Activated CD4-positive, alpha-beta T cell treated with anti-CD3 and anti-CD28 coated beads, Interleukin-2, amount 10 ng/mL, durations not matched to agents 7 days and 5 days (primary cell): ENCODE results near the gene RASA3. TPM values are rescaled to one million over a fixed set of nuclear protein-coding genes. Genes with fewer than 3 reads are reported as not detected.

Source experiments
- CTCF ChIA-PET: fragments of 350-600 bp; sonication (Branson Sonifier 250); formaldehyde crosslinking; loops from one replicate; lab custom pipeline; 2021; ENCODE audit warnings: antibody characterized with exemption; lab: Charles Lee
- POLR2A ChIA-PET: fragments of 350-600 bp; sonication (Branson Sonifier 250); formaldehyde crosslinking; loops from one replicate; lab custom pipeline; 2021; ENCODE audit warnings: antibody characterized with exemption; lab: Charles Lee
- DNase-seq: peaks from one replicate; pipeline ENCODE4 v3.0.0-alpha.2; 2020
- H3K27ac Mint-ChIP-seq: one replicate; pipeline ENCODE4 v1.8.0; 2021; ENCODE audit warnings: mild to moderate bottlenecking, moderate library complexity, mixed read lengths
- H3K27me3 Mint-ChIP-seq: one replicate; pipeline ENCODE4 v1.8.0; 2021; ENCODE audit warnings: mixed read lengths
- H3K36me3 Mint-ChIP-seq: one replicate; pipeline ENCODE4 v1.8.0; 2021; ENCODE audit warnings: low read depth, mixed read lengths
- H3K4me1 Mint-ChIP-seq: one replicate; pipeline ENCODE4 v1.8.0; 2021; ENCODE audit warnings: mixed read lengths
- H3K4me3 Mint-ChIP-seq: one replicate; pipeline ENCODE4 v1.8.0; 2021; ENCODE audit warnings: mild to moderate bottlenecking, moderate library complexity, mixed read lengths
- H3K9me3 Mint-ChIP-seq: one replicate; pipeline ENCODE4 v1.8.0; 2021; ENCODE audit warnings: mixed read lengths
- total RNA-seq, 2 experiments: library from RNA; stranded (reverse); gene quantifications; one replicate each; pipeline ENCODE4 v1.2.3, GENCODE V29; 2021

Gene RASA3
- total RNA-seq, 2 experiments from 2014 or later, result 114 to 115 TPM

DNA sequence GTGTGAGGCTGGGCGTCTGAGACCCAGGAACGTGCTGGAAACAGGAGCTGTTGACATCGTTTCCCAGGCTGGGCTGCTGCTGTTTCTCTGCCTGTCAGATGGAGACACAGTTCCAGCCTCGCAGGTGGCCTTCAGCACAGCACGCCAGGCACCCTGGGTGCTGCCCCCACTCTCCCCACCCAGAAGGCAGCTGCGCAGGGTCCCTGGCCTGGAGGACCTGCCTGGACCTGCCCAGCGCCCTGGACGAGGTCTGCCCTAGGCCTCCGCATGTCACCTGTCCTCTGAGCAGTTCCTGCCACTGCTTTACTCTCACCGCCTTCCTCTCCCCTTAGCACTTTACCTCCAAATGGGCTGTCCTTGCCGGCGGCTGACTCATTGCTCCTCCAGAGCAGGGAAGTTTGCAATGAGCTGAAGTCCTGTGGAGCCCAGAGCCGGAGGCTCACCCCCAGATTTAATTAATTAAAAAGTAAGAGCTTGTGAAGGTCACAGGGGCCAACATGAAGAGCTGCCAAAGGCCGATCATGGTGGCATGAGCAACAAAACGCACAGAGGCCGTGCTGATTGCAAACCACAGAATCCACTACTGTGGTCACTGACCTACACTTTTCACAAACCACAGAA is 190.7 kb downstream of the RASA3 start:
- H3K27ac Mint-ChIP-seq, result no peak overlapping the region
- no peak for DNase-seq
- ChIA-PET CTCF (no interaction called here), POLR2A (no interaction called here)
- no peak overlapping the region for H3K4me3 Mint-ChIP-seq
- no peaks in the 10 kb centered on the region for H3K9me3 Mint-ChIP-seq
- no peaks in the 10 kb centered on the region for H3K36me3 Mint-ChIP-seq
- H3K4me1 Mint-ChIP-seq, result no peaks in the 10 kb centered on the region
- no peaks in the 10 kb centered on the region for H3K27me3 Mint-ChIP-seq

DNA sequence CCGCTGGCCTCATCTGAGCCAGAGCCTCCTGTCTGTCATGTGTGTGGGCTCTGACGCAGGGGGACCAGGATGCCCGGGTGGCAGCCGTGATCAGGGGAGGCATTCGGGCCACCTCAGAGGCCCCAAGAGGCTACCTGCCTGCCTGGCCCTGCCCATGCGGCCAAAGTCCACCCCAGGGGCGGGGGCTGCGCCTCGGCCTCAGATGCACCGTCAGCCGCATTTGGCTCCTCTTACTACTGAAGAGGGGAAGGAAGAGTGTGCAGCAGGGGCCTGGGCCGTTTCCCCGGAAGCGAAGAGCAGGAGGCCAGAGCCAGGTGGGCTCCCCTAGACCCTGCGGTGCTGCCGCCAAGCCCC is 192.5 kb downstream of the RASA3 start:
- Mint-ChIP-seq H3K9me3 (no peaks in the 10 kb centered on the region), H3K27me3 (no peaks in the 10 kb centered on the region), H3K27ac (no peak overlapping the region), H3K4me1 (no peaks in the 10 kb centered on the region), H3K4me3 (no peak overlapping the region), H3K36me3 (no peaks in the 10 kb centered on the region)
- CTCF ChIA-PET, result no interaction called here
- POLR2A ChIA-PET, result no interaction called here
- DNase-seq, result no peak

DNA sequence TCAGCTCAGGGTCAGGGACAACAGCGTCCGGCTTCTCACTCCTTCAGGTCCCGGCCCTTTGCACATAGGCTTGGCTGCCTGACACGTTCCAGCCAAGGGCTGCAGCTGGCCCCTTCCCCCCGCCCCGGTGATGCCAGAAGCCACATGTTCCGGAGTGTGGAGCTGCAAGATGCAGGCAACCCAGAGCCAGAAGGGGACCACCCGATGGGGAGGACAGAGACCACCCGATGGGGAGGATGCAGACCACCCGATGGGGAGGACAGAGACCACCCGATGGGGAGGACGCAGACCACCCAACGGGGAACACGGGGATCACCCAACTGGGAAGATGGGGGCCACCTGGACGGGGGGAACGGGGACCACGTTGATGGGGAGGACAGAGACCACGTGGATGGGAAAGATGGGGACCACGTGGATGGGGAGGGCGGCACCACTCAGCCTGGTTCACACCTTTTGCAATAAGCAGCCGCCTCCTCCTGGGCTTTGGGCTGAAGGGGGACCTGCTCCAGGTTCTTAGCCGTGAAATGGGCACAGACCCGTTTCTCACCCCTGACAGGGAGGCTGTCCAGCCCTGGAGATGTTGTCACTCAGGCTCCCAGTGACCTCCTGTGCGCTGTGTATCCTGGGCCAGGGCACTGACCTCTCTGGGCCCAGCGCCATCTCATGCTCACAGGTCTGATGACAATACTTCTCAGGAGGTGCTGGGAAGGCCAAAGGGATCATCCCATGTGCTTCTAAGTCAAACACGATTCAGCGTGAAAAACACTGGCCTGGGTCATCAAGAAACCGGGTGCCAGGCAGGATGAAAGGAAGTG is 193.1 kb downstream of the RASA3 start:
- Mint-ChIP-seq H3K4me3 (no peak overlapping the region), H3K27ac (peak overlapping the region; percentile 25), H3K27me3 (no peaks in the 10 kb centered on the region), H3K36me3 (no peaks in the 10 kb centered on the region), H3K9me3 (no peaks in the 10 kb centered on the region), H3K4me1 (no peaks in the 10 kb centered on the region)
- POLR2A ChIA-PET, result no interaction called here
- CTCF ChIA-PET, result no interaction called here
- no peak for DNase-seq

DNA sequence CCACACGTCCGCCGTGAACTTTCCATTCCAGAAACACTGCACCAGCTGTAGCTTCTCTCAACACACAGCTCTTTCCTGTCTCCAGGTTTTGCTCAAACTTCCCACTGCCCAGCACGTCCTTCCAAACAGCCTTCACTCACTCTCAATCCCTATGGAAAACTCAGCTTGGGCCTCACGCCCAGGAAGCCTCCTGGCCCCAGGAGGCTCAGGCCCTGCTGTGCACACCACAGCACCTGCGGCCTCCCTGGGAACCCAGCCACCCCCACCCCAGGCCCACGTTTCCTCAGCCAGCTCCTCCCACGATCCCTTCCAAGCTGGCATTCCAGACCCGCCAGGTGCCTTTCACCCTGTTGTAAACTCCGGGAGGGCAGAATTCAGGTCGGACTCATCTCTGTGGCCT is 193.7 kb downstream of the RASA3 start:
- no peak for DNase-seq
- Mint-ChIP-seq H3K36me3 (no peaks in the 10 kb centered on the region), H3K4me1 (no peaks in the 10 kb centered on the region), H3K4me3 (no peak overlapping the region), H3K27ac (no peak overlapping the region), H3K27me3 (no peaks in the 10 kb centered on the region), H3K9me3 (no peaks in the 10 kb centered on the region)
- ChIA-PET CTCF (no interaction called here), POLR2A (no interaction called here)

DNA sequence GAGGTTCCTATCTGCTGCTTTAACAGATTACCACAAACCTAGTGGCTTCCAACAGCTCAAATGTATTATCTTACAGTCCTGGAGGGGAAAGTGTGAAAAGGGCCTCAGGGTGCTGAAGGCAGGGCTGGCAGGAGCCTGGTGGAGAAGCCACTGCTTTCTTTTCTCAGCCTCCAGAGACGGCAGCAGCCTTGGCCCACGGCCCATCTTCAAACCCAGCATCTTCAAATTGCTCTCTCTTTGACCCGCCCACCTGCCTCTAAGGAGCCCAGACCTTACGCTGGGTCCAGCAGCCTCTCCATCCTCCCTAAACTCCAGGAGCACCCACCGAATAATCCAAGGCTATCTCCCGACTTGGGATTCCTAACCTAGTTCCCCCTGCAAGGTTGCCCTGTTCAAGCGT is 194.2 kb downstream of the RASA3 start:
- CTCF ChIA-PET, result no interaction called here
- DNase-seq, result no peak
- H3K27me3 Mint-ChIP-seq, result peaks cover 2% of the 10 kb centered on the region
- no peak overlapping the region for H3K27ac Mint-ChIP-seq
- H3K4me3 Mint-ChIP-seq, result no peak overlapping the region
- H3K9me3 Mint-ChIP-seq, result no peaks in the 10 kb centered on the region
- POLR2A ChIA-PET, result no interaction called here
- H3K36me3 Mint-ChIP-seq, result no peaks in the 10 kb centered on the region
- no peaks in the 10 kb centered on the region for H3K4me1 Mint-ChIP-seq

DNA sequence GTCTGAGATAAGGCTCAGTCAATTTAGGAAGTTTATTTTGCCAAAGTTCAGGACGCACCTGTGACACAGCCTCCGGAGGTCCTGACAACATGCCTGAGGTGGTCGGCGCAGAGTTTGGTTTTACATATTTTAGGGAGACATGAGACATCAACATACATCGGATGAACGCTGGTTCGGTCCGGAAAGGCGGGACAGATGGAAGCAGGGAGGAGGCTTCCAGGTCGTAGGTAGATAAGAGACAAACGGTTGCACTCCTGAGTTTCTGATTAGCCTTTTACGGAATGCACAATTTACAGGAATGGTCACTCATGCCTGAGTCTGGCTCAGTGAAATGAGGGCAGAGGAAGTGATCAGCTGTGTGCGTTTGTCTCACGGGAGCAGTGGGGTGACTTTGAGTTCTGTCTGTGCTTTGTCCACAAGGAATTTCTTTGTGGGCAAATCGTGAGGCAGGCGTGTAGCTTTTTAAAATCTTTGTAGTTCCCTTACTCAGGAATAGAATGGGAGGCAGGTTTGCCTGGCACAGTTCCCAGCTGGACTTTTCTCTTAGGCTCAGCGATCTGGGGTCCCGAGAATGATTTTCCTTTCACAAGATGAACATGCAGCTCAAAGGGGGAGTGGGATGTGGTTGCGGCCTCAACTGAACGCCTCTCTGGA is 194.8 kb downstream of the RASA3 start:
- Mint-ChIP-seq H3K4me1 (no peaks in the 10 kb centered on the region), H3K27me3 (peaks cover 2% of the 10 kb centered on the region), H3K36me3 (no peaks in the 10 kb centered on the region), H3K4me3 (no peak overlapping the region), H3K27ac (no peak overlapping the region), H3K9me3 (no peaks in the 10 kb centered on the region)
- ChIA-PET POLR2A (no interaction called here), CTCF (interaction anchor here (1.4 kb wide), 1 partner anchor 15 kb away, joined by 4 read pairs; no protein-coding TSS in a partner anchor)
- DNase-seq, result no peak

DNA sequence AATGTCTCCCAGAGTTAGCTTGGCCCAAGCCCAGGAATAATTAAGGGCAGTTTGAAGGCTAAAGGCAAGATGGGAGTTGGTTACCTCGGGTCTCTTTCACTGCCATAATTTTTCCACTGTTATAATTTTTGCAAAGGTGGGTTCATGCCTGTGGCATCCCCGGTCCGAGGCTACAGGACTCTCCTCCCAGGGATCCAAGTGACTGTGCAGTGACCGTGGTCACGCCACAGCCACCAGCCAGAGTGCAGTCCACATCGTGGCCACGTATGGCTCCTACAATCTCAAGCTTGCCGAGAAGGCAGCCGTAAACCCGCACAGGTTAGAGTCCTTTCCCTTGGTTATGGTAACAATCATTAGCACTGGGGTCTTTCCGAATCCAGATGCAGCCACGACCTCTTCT is 195.3 kb downstream of the RASA3 start:
- Mint-ChIP-seq H3K4me1 (no peaks in the 10 kb centered on the region), H3K36me3 (no peaks in the 10 kb centered on the region), H3K4me3 (no peak overlapping the region), H3K27me3 (peaks cover 4% of the 10 kb centered on the region), H3K9me3 (no peaks in the 10 kb centered on the region), H3K27ac (no peak overlapping the region)
- CTCF ChIA-PET, result interaction anchor here (1.4 kb wide), 1 partner anchor 14 kb away, joined by 4 read pairs; no protein-coding TSS in a partner anchor
- no peak for DNase-seq
- POLR2A ChIA-PET, result no interaction called here

DNA sequence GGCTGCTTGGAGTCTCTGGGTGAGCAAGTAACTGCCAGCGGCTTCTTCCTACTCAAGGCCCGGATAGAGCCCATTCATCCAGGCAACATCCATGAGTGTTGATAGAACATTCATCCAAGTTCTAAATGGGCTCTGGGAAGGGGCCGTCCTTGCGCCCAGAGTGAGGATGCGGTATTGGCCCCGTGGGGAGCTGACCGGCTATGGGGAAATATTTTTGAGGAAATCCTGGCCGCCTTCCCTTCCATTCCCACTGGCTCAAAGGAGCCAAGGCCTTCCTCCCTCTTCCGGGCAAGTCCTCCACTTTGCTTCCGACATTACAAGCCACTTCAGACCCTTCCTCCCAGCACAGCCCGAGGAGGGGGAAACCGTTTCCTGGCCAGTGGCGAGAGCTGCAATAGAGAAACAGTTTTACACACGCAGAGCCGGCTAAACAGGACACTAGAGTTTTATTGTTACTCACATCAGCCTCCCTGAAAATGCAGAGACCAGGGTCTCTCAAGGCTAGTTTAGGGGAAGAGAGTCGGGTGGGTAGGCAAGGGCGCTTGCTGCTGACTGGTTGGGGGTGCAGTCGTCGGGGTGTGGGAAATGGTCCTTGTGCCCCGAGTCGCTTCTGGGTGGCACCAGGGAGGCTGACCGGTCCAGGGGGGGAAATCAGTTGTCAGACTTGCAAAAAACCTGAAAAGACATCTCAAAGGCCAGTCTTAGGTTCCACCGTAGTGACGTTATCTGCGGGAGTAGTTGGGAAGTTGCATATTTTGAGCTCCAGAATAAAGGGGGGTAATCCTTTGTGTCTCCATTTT is 196.1 kb downstream of the RASA3 start:
- Mint-ChIP-seq H3K4me3 (no peak overlapping the region), H3K4me1 (peaks cover 6% of the 10 kb centered on the region), H3K9me3 (no peaks in the 10 kb centered on the region), H3K27ac (no peak overlapping the region), H3K36me3 (no peaks in the 10 kb centered on the region), H3K27me3 (peaks cover 7% of the 10 kb centered on the region)
- DNase-seq, result no peak
- ChIA-PET POLR2A (no interaction called here), CTCF (interaction anchor here (1.4 kb wide), 1 partner anchor 14 kb away, joined by 4 read pairs; no protein-coding TSS in a partner anchor)

DNA sequence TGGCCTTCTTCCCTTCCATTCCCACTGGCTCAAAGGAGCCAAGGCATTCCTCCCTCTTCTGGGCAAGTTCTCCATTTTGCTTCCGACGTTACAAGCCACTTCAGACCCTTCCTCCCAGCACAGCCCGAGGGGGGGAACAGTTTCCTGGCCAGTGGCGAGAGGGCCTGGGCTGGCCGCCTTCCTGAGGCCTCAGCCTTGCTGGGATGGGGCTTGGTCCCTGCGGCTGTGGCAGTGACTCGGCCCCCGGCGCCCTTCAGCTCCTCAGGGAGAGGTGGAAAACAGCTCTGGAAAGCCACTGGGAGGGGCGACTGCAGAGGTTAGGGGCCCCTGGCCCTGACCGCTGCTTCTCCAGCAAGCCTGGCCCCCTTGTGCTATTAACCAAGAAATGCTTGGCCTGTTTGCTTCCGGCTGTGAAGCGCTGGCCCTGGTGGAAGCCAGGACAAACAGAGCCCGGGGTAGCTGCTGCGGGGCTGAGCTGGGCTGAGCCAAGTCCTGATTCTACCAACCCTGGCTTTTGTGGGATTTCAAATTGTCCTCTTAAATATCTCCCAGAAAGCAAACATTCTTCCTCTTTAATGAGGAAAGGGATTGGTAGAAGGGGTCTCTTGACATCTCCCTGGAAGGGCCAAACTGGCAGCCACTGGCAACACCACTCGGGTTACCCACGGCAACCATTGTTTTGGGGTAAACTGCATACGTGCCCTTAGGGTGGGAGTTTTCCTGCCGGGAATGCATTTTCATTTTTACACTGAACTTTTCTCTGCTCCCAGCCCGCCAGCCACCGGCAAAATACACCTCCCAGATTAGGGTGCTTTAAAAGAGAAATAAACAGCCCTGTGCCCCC is 197.2 kb downstream of the RASA3 start:
- Mint-ChIP-seq H3K27ac (no peak overlapping the region), H3K4me1 (peaks cover 9% of the 10 kb centered on the region), H3K4me3 (no peak overlapping the region), H3K27me3 (peaks cover 7% of the 10 kb centered on the region), H3K36me3 (no peaks in the 10 kb centered on the region), H3K9me3 (no peaks in the 10 kb centered on the region)
- POLR2A ChIA-PET, result no interaction called here
- CTCF ChIA-PET, result no interaction called here
- no peak for DNase-seq

DNA sequence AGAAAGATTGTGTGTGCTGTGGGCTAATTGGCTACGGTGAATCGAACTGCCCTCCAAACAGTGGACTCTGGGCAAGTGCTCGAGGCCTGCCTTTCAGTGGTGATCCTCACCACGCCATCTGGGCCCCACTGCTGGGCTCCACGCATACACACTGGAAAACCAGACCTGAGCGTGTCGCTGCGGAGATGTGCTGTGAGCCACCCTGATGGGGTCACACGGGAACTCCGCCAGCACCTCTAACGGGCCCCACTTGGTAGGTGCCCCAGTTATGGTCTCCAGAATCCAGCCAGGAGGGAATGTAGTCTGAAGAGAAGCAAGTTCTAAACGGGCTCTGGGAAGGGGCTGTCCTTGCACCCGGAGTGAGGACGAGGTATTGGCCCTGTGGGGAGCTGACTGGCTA is 197.8 kb downstream of the RASA3 start:
- Mint-ChIP-seq H3K4me3 (no peak overlapping the region), H3K9me3 (no peaks in the 10 kb centered on the region), H3K36me3 (no peaks in the 10 kb centered on the region), H3K4me1 (peaks cover 9% of the 10 kb centered on the region), H3K27me3 (peaks cover 7% of the 10 kb centered on the region), H3K27ac (no peak overlapping the region)
- ChIA-PET POLR2A (no interaction called here), CTCF (no interaction called here)
- DNase-seq, result no peak

DNA sequence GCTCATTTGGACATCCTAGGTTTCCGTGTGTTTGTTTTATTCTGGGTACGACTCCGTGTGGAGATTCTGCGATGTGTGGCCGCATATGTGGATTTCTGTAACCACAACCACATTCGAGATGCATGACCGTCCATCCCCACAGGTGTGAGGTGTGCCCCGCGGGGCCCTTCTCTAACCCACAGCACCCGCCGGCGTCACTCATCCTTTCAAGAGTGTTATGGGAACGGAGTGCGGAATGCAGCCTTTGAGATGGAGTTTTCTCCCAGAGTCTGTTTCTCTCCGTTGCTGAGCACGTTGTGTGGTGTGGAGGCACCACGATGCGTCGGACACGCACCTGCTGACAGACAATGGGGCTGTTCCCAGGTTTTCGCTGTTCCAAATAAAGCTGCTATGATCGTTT is 198.5 kb downstream of the RASA3 start:
- Mint-ChIP-seq H3K9me3 (no peaks in the 10 kb centered on the region), H3K4me3 (no peak overlapping the region), H3K36me3 (no peaks in the 10 kb centered on the region), H3K27ac (no peak overlapping the region), H3K4me1 (peaks cover 9% of the 10 kb centered on the region), H3K27me3 (peaks cover 7% of the 10 kb centered on the region)
- ChIA-PET CTCF (no interaction called here), POLR2A (no interaction called here)
- DNase-seq, result no peak

DNA sequence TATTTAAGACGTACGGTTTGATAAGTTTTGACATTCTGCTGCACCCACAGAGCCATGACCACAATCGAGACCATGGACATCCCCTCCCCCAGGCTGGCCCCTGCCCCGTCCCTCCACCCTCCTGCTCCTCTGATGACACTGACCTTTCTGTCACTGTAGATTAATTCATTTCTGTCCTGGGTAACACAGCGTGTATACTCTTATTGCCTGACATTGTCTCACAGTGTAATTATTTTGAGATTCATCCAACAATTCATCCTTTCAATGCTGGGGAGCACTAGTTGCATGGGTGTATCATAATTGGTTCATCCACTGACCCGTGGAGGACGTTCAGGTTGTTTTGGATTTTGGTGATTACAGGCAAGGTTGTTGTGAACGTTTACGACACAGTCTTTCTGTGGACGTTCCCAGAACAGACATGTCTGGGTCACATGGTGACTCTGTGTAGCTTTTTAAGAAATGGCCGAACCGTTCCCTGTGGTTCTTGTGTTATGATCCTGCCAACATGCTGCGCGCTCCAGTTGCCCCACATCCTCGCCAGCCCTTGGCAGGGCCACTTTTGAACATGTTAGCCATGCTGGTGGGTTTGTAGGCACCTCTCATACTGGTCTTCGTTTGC is 200.5 kb downstream of the RASA3 start:
- Mint-ChIP-seq H3K4me3 (no peak overlapping the region), H3K27ac (no peak overlapping the region), H3K4me1 (peaks cover 9% of the 10 kb centered on the region), H3K36me3 (no peaks in the 10 kb centered on the region), H3K9me3 (no peaks in the 10 kb centered on the region), H3K27me3 (peaks cover 7% of the 10 kb centered on the region)
- CTCF ChIA-PET, result interaction anchor here (0.6 to 1.1 kb wide), 3 partner anchors 19 to 28 kb away, joined by 3 to 5 read pairs (median 3); no protein-coding TSS in a partner anchor
- POLR2A ChIA-PET, result no interaction called here
- no peak for DNase-seq
